SU-DHL-6 (cell line): ENCODE results near the gene SART3.

Experiments
- H2AFZ ChIP-seq: fragments of 200-600 bp; sonication (generic); 2 replicates; pipeline ENCODE4 v1.6.1; 2014; ENCODE audit warnings: low read depth, mild to moderate bottlenecking, moderate library complexity, mixed read lengths, antibody characterized with exemption, low read length; ENCODE audit not compliant: severe bottlenecking
- H3F3A ChIP-seq: fragments of 200-600 bp; shearing (Covaris generic); 2 replicates; pipeline ENCODE4 v1.6.0; 2016; ENCODE audit warnings: antibody characterized with exemption, mild to moderate bottlenecking; ENCODE audit not compliant: insufficient read depth
- H3K27ac ChIP-seq: fragments of 200-600 bp; sonication (generic); 2 replicates; pipeline ENCODE4 v1.5.1; 2016; ENCODE audit warnings: low read depth, mild to moderate bottlenecking, low read length, moderate library complexity, mixed read lengths
- H3K27me3 ChIP-seq: fragments of 200-600 bp; sonication (generic), shearing (Covaris generic); 2 replicates; pipeline ENCODE4 v1.6.0; 2014; ENCODE audit warnings: mild to moderate bottlenecking, low read length
- H3K36me3 ChIP-seq: fragments of 200-600 bp; sonication (generic); 2 replicates; pipeline ENCODE4 v1.6.1; 2014; ENCODE audit warnings: mild to moderate bottlenecking, low read length, mixed read lengths
- H3K4me2 ChIP-seq: fragments of 300-600, 200-600 bp; shearing (Covaris generic), sonication (generic); 2 replicates; pipeline ENCODE4 v1.6.0; 2014; ENCODE audit warnings: low read length, low read depth, mild to moderate bottlenecking; ENCODE audit not compliant: poor library complexity, severe bottlenecking
- H3K4me3 ChIP-seq: fragments of 200-600 bp; sonication (generic); 2 replicates; pipeline ENCODE4 v1.5.1; 2014; ENCODE audit warnings: antibody characterized with exemption, low read length, mild to moderate bottlenecking, mixed read lengths; ENCODE audit not compliant: insufficient read depth, poor library complexity, severe bottlenecking
- H3K79me2 ChIP-seq: fragments of 200-600 bp; sonication (generic); 2 replicates; pipeline ENCODE4 v1.6.1; 2014; ENCODE audit warnings: mild to moderate bottlenecking, low read length, moderate library complexity; ENCODE audit not compliant: insufficient read depth
- H3K9ac ChIP-seq: fragments of 200-600 bp; sonication (generic); 2 replicates; pipeline ENCODE4 v1.7.0; 2014; ENCODE audit warnings: mild to moderate bottlenecking, low read length
- H3K9me2 ChIP-seq: fragments of 200-600 bp; sonication (generic); replicated peaks from 2 replicates; pipeline ENCODE4 v1.6.1; 2014; ENCODE audit warnings: low read length; ENCODE audit not compliant: insufficient read depth
- H3K9me3 ChIP-seq: fragments of 200-600 bp; sonication (generic); 2 replicates; pipeline ENCODE4 v1.6.1; 2014; ENCODE audit warnings: low read length, mixed read lengths; ENCODE audit not compliant: insufficient read depth
- H4K20me1 ChIP-seq: fragments of 200-600 bp; sonication (generic); 2 replicates; pipeline ENCODE4 v1.6.1; 2014; ENCODE audit warnings: low read depth, mild to moderate bottlenecking, antibody characterized with exemption, low read length, moderate library complexity, mixed read lengths
- EZH2phosphoT487 ChIP-seq: fragments of 200-600 bp; sonication (generic), shearing (Covaris generic); conservative IDR thresholded peaks from 2 replicates; pipeline ENCODE4 v1.6.1; 2018; ENCODE audit warnings: mild to moderate bottlenecking, antibody characterized with exemption, low read length, moderate library complexity, mixed read lengths
- TF ChIP-seq, protein P1 (sequence below): fragments of 200-600 bp; sonication (generic); IDR thresholded peaks from one replicate; pipeline ENCODE4 v1.5.1; 2017; ENCODE audit warnings: antibody characterized with exemption, mild to moderate bottlenecking, low read length, moderate library complexity; ENCODE audit not compliant: insufficient read depth, poor library complexity, severe bottlenecking

Gene SART3

DNA sequence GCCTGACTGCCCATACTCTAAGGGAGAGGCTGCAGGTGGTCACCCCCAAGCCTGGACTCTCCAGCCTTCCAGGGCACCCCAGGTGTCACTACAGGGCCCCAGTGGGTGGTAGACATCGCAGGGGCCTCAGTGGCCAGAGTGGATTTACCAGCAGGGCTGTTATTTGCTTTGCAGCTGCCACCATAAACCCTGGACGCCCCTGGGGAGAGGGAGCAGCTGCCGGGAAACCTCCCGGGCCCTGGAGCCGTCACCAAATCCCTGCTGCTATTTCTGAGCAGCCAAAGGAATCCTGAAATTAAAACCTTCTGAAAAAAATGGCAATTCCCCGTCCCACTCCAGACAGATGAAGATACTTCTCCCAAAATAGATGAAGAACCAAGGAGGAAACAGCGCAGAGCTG, 23.0 kb upstream of the SART3 start:
- Histone ChIP-seq H3K9ac (no peak overlapping the region), H3K27me3 (no peaks in the 10 kb centered on the region), H3K4me3 (no peak overlapping the region), H3K79me2 (no peaks in the 10 kb centered on the region), H3K36me3 (no peaks in the 10 kb centered on the region), H3K4me2 (no peak overlapping the region), H3K9me3 (no peaks in the 10 kb centered on the region), H3K27ac (no peak overlapping the region), H3K9me2 (no peaks in the 10 kb centered on the region), H2AFZ (no peak overlapping the region), H4K20me1 (no peaks in the 10 kb centered on the region), H3F3A (no peaks in the 10 kb centered on the region)
- TF ChIP-seq, protein P1, sequence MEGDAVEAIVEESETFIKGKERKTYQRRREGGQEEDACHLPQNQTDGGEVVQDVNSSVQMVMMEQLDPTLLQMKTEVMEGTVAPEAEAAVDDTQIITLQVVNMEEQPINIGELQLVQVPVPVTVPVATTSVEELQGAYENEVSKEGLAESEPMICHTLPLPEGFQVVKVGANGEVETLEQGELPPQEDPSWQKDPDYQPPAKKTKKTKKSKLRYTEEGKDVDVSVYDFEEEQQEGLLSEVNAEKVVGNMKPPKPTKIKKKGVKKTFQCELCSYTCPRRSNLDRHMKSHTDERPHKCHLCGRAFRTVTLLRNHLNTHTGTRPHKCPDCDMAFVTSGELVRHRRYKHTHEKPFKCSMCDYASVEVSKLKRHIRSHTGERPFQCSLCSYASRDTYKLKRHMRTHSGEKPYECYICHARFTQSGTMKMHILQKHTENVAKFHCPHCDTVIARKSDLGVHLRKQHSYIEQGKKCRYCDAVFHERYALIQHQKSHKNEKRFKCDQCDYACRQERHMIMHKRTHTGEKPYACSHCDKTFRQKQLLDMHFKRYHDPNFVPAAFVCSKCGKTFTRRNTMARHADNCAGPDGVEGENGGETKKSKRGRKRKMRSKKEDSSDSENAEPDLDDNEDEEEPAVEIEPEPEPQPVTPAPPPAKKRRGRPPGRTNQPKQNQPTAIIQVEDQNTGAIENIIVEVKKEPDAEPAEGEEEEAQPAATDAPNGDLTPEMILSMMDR = no peak
- TF ChIP-seq EZH2phosphoT487 = no peak

DNA sequence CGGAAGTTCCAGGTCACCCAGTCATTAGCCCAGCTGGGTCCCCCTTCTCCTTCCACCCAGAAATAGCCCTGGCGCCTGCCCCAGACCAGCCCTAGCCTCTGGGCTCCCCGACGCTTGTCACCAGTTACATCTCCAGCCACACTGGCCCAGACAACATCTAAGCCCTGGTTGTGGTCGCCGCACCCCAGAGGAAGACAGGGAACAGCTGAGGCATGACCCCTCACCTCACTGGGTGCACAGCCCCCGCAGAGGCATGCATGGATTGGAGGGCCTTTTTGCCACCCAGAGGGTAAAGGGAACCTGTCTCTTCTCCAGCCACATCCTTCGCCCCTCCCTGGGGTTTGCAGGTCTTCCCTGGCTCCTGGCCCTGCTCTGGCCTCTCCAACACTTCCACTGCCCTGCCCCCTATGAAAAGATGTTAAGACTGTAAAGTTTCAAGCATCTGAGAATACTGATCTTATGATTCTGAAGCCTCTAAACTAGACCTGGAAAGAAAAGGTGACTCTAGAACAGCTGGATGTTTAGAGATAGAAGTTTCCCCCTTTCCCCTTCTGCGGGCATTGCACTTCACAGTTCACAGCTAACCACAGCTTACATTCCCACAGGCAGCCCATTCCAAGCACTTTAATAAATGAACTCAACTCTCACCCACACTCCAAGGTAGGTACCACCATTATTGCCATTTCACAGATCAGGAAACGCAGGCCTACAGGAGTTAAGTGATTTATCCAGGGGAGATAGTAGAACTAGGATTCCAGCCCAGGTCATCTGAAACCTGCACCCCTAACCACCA, 22.2 kb upstream of the SART3 start:
- no peak overlapping the region for H3K4me3 ChIP-seq

DNA sequence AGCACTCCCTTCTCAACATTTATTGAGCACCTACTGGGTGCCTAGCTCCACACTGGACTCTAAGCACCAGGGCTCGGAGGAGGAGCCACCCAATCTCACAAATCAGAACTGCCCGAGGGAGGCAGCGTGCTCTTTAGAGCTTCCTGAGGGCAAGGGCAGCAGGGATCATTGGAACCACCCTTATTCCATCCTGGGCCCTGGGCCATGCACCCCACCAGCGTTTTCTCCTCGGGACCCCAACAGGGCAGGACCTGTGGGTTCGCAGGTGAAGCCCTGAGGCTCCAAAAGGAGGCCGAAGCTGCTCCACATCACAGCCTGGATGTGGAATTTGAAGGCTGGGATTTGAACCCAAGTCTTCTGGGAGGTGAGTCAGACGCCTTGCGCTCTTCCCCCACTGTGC, 21.5 kb upstream of the SART3 start:
- no peaks in the 10 kb centered on the region for H3K9me3 ChIP-seq
- H3K4me2 ChIP-seq = no peak overlapping the region
- no peaks in the 10 kb centered on the region for H3K79me2 ChIP-seq
- no peaks in the 10 kb centered on the region for H3F3A ChIP-seq
- H2AFZ ChIP-seq = no peak overlapping the region
- H3K9ac ChIP-seq = no peak overlapping the region
- no peaks in the 10 kb centered on the region for H3K27me3 ChIP-seq
- no peak overlapping the region for H3K4me3 ChIP-seq
- H4K20me1 ChIP-seq = no peaks in the 10 kb centered on the region
- H3K27ac ChIP-seq = no peak overlapping the region
- H3K36me3 ChIP-seq = no peaks in the 10 kb centered on the region
- TF ChIP-seq EZH2phosphoT487 = no peak
- H3K9me2 ChIP-seq = no peaks in the 10 kb centered on the region

More for the DNA sequence above, 22.2 kb upstream of the SART3 start:
- H3K9me2 ChIP-seq = no peaks in the 10 kb centered on the region
- H3K27me3 ChIP-seq = no peaks in the 10 kb centered on the region
- H3K79me2 ChIP-seq = no peaks in the 10 kb centered on the region
- no peaks in the 10 kb centered on the region for H3K9me3 ChIP-seq
- TF ChIP-seq, protein P1 = no peak
- TF ChIP-seq EZH2phosphoT487 = no peak
- H3K9ac ChIP-seq = no peak overlapping the region
- H3K4me2 ChIP-seq = no peak overlapping the region
- no peaks in the 10 kb centered on the region for H4K20me1 ChIP-seq
- no peak overlapping the region for H3K27ac ChIP-seq
- no peaks in the 10 kb centered on the region for H3F3A ChIP-seq
- no peaks in the 10 kb centered on the region for H3K36me3 ChIP-seq
- no peak overlapping the region for H2AFZ ChIP-seq
